ENCODE data around the gene ABCG2. TPM values are rescaled to one million over a fixed set of nuclear protein-coding genes. Genes with fewer than 3 reads are reported as not detected.

ABCG2 gene
- total and polyA plus RNA-seq, 8 donors = 0.25 to 17.8 (median 0.96) TPM; not detected in 2

DNA sequence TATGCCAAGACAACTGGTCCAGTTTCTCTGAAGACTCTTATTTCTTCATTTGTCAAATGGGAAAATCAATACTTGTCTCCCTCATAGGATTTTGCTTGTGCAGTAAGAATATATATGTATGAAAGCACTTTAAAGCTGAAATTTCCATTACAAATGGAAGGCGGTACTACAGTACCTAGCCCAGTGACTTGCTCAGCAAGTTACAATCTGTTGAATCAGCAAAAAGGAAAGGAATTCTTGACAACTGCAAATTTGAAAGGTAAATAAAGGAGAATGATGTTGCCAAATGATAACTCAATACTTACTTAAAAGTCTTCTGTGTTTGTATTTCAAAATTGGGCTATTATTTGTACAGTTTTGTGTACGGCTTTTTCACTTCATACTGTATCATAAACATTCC, 79.9 kb downstream of the ABCG2 start:
- Histone ChIP-seq H3K4me3 (no peak overlapping the region), H3K9me3 (no peaks in the 10 kb centered on the region), H3K36me3 (peaks cover 12 to 48% (median 41%) of the 10 kb centered on the region in 4 donors), H3K4me1 (no peaks in the 10 kb centered on the region), H3K27ac (no peak overlapping the region), H3K27me3 (no peaks in the 10 kb centered on the region)
- TF ChIP-seq EP300 (IDR thresholded peaks at IDR 0.05) = no peak
- no peak for TF ChIP-seq POLR2A (IDR thresholded peaks at IDR 0.05)
- TF ChIP-seq, protein P1, sequence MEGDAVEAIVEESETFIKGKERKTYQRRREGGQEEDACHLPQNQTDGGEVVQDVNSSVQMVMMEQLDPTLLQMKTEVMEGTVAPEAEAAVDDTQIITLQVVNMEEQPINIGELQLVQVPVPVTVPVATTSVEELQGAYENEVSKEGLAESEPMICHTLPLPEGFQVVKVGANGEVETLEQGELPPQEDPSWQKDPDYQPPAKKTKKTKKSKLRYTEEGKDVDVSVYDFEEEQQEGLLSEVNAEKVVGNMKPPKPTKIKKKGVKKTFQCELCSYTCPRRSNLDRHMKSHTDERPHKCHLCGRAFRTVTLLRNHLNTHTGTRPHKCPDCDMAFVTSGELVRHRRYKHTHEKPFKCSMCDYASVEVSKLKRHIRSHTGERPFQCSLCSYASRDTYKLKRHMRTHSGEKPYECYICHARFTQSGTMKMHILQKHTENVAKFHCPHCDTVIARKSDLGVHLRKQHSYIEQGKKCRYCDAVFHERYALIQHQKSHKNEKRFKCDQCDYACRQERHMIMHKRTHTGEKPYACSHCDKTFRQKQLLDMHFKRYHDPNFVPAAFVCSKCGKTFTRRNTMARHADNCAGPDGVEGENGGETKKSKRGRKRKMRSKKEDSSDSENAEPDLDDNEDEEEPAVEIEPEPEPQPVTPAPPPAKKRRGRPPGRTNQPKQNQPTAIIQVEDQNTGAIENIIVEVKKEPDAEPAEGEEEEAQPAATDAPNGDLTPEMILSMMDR (IDR thresholded peaks at IDR 0.05) = no peak
- no peak for TF ChIP-seq POLR2AphosphoS5 (IDR thresholded peaks at IDR 0.05)
- intact Hi-C loops (cut with DNase I; ENCODE audit: low total_unique reads) = no loop called here
- 61 to 88% (median 79%) methylated on average over 2 of the region's 2 CpGs for WGBS, 5 donors
- DNase-seq = no peak

DNA sequence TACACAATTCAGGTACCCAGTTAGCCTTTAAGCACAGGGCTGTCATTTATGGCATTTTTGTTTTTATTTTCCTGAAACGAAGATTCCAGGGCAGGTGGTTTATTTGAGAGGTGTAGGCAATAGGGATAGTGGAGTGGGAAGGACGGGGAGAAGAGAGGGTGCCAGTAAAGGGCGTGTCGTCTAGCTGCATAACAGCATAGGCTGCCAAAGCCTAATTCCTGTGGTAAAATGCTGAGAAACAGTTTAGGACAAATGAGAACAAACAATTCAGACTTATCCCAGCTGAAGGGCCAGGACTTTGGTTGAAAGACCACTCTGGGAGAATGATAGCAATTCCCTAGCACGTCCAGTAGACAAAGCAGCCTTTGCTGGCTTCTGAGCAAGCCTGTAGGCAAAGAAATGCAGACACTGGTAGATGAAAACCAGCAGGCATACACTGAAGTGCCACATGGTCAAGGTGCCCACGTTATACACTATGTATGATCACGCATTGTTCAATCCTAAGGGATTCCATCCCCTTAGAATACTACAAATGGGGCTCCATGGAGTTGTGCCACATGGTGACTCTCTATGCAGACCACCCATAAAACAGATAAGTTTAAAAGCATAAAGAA, 80.4 kb downstream of the ABCG2 start:
- TF ChIP-seq, protein P1 (IDR thresholded peaks at IDR 0.05) = no peak
- TF ChIP-seq POLR2AphosphoS5 (IDR thresholded peaks at IDR 0.05) = no peak
- no peak for TF ChIP-seq POLR2A (IDR thresholded peaks at IDR 0.05)
- no peak for TF ChIP-seq EP300 (IDR thresholded peaks at IDR 0.05)
- intact Hi-C loops (cut with DNase I; ENCODE audit: low total_unique reads) = no loop called here
- Histone ChIP-seq H3K4me1 (no peaks in the 10 kb centered on the region), H3K4me3 (no peak overlapping the region), H3K27me3 (no peaks in the 10 kb centered on the region), H3K9me3 (no peaks in the 10 kb centered on the region), H3K27ac (no peak overlapping the region), H3K36me3 (peaks cover 15 to 54% (median 47%) of the 10 kb centered on the region in 4 donors)
- 79 to 89% (median 84%) methylated on average over 7 of the region's 7 CpGs for WGBS, 5 donors
- DNase-seq = no peak

DNA sequence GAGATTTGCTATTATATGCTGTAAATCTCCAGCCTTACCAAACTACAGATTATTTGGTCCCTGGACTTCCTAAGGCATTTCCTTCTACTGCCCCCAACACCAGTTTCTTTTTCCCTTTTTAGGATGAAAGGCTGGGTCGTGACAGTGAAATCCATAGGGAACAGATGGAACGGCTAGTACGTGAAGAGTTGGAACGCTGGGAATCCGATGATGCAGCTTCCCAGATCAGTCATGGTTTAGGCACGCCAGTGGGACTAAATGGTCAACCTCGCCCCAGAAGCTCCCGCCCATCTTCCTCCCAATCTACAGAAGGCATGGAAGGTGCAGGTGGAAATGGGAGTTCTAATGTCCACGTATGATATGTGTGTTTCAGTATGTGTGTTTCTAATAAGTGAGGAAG, 83.1 kb downstream of the ABCG2 start:
- intact Hi-C loops (cut with DNase I; ENCODE audit: low total_unique reads) = no loop called here
- Histone ChIP-seq H3K4me3 (no peak overlapping the region), H3K27me3 (no peaks in the 10 kb centered on the region), H3K4me1 (no peaks in the 10 kb centered on the region), H3K9me3 (peaks cover 0 to 9% (median 4%) of the 10 kb centered on the region in 4 donors), H3K27ac (no peak overlapping the region), H3K36me3 (peaks cover 29 to 81% (median 74%) of the 10 kb centered on the region in 4 donors)
- 86 to 97% (median 96%) methylated on average over 9 of the region's 9 CpGs for WGBS, 5 donors
- TF ChIP-seq, protein P1 (IDR thresholded peaks at IDR 0.05) = no peak
- no peak for TF ChIP-seq POLR2AphosphoS5 (IDR thresholded peaks at IDR 0.05)
- no peak for DNase-seq

DNA sequence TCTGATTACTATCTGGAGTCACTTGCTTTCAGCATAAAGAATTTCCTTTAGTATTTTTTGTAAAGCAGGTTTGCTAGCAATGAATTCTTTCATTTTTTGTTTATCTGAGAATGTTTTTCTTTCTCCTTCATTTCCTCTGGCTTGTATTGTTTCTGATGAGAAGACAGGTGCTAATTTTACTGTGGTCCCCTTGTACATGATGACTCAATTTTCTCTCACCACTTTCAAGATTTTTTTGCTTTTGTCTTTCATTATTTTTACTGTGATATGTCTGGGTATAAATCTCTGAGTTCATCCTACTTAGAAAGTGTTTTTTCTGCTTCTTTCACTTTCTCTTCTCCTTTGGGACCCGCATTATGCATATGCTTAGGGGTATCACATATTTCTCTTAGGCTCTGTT, 88.4 kb downstream of the ABCG2 start:
- no peak for TF ChIP-seq POLR2A (IDR thresholded peaks at IDR 0.05)
- TF ChIP-seq POLR2AphosphoS5 (IDR thresholded peaks at IDR 0.05) = no peak
- TF ChIP-seq, protein P1 (IDR thresholded peaks at IDR 0.05) = no peak
- TF ChIP-seq EP300 (IDR thresholded peaks at IDR 0.05) = no peak
- Histone ChIP-seq H3K27me3 (no peaks in the 10 kb centered on the region), H3K36me3 (peaks cover 48 to 100% (median 100%) of the 10 kb centered on the region in 4 donors), H3K27ac (no peak overlapping the region), H3K4me3 (no peak overlapping the region), H3K4me1 (no peaks in the 10 kb centered on the region), H3K9me3 (peaks cover 0 to 21% (median 12%) of the 10 kb centered on the region in 4 donors)
- intact Hi-C loops (cut with DNase I; ENCODE audit: low total_unique reads) = no loop called here
- DNase-seq = no peak
- WGBS, 5 donors = 95 to 100% (median 96%) methylated on average over 1 of the region's 1 CpG
